ENCODE data around the gene SLC35B2. TPM values are rescaled to one million over a fixed set of nuclear protein-coding genes. Genes with fewer than 3 reads are reported as not detected.

Gene SLC35B2
- total RNA-seq, 1 experiment from 2014 or later = 127 TPM

DNA sequence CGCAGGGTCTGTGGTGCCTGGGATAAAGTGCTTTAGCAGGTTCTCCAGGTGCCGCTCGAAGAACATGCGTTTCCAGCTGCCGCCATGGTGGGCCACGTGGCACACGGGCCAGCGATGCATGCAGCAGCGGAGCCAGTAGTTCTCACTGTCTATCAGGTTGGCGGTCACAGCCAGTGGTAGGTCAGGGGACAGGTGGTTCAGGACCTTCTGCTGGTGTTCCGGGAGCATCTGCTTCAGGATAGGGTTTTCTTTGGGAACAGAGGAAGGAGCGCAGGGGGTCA, 28.9 kb upstream of the SLC35B2 start:
- no peak for DNase-seq (ENCODE audit: low read depth)

- DNase-seq (ENCODE audit: low read depth) = no peak
Measured at GRCh38 chr6:44285552-44286284, 28.4 kb upstream of the SLC35B2 start.

DNA sequence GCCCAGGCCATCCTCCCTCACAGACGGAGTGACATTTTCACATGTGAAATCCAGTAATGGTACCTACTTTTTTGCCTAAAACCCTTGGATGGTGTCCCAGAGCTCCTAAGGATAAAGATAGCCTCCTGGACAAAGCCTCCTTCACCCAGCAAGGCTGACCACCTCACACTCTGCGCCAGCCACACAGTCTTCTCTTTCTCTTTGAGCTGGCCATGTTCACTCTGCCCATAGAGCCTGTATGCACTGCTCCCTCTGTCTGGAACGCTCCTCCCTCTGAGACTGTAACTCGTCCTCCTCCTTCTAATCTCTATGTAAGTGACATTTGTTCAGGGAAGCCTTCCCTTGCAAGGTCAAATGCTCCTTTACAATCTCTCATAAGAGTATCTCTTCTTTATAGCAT, 27.5 kb upstream of the SLC35B2 start:
- no peak for DNase-seq (ENCODE audit: low read depth)

GRCh38 chr6:44284121-44284520, 26.8 kb upstream of the SLC35B2 start:
- no peak for DNase-seq (ENCODE audit: low read depth)

GRCh38 chr6:44278774-44279697, 21.7 kb upstream of the SLC35B2 start:
- peak; percentile 43 for DNase-seq (ENCODE audit: low read depth)

GRCh38 chr6:44278315-44278714, 21.0 kb upstream of the SLC35B2 start:
- no peak for DNase-seq (ENCODE audit: low read depth)

DNA sequence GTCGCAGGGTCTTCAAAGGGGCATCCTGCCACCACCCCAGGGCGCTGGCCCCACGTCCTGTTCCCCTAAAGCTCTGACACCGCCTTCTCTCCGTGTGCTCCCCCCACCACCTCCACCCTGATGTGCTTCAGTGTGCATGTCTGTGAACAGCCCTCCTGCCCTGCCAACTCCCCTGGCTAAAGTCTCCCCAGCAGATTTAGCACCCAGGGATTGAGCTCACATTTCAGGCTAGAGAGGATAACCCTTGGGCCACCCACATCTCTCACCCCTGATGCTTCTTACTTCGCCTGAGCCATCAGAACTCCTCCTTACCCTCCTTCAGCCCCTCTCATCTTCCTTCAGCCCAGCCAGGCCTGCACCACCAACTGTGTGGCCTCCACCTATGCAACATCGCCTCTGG, 20.4 kb upstream of the SLC35B2 start:
- DNase-seq (ENCODE audit: low read depth) = no peak

DNA sequence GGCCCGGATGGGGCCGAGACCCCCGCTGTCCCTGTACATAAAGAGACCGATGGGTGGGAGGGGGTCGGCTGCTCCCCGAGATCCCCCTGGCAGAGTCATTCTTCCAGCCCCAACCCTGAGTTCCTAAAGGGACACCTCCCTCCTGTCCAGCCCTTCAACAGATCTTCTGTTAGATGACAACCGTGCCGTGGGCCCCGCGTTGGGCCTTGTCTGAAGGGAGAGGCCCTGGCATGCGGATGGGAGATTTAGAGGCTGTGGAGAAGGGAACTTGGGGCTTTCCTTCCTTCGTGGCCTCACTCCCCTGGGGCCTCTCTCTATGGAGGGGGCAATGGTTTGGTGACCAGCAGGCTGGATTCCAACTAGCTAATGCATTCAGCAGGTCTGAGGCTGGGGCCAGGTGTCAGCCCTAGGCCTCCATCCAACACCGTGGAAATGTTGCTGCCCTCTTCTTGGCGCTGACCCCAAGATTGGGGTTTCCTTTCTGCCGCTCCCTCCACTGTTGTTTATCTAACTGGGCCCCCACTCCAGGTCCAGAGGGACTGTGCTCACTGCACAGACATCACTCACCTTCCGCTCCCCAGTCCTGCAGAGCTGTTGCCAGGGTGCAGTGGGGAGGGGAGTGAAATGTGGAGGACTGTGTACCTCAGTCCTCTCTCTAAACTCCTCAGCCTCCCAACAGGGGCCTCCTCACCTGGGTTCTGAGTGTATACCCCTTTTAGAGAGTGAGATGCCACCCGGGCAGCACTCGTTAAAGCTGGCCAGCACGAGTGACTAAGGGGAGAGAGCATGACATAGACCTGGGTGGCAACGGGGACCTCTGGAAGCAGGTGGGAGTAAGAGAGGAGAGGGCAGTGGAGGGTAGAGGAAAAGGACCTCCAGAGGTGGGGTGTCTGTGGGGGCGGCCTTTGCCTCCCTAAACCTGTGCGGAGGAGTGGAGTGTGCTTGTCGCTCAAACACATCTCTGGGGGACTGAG, 19.6 kb upstream of the SLC35B2 start:
- DNase-seq (ENCODE audit: low read depth) = no peak

DNA sequence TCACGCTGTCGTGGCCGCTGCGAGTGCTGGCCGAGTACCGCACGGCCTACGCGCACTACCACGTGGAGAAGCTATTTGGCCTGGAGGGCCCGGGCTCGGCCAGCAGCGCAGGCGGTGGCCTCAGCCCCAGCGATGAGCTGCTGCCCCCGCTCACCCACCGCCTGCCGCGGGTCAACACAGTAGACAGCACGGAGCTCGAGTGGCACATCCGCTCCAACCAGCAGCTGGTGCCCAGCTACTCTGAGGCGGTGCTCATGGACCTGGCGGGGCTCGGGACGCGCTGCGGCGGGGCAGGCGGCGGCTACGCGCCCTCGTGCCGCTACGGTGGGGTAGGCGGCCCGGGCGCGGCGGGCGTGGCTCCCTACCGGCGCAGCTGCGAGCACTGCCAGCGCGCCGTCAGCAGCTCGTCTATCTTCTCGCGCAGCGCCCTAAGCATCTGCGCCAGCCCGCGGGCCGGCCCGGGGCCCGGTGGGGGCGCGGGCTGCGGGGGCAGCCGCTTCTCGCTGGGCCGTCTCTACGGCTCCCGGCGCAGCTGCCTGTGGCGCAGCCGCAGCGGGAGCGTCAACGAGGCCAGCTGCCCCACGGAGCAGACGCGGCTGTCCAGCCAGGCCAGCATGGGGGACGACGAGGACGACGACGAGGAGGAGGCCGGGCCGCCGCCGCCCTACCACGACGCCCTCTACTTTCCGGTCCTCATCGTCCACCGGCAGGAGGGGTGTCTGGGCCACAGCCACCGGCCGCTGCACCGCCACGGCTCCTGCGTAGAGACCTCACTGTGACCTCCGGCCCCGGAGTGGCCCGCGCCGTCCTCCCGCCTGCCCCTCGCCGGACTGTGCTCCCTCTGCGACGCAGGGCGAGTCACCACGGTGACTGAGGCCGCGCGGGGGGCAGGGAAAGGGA, 18.7 kb upstream of the SLC35B2 start:
- DNase-seq (ENCODE audit: low read depth) = no peak

DNA sequence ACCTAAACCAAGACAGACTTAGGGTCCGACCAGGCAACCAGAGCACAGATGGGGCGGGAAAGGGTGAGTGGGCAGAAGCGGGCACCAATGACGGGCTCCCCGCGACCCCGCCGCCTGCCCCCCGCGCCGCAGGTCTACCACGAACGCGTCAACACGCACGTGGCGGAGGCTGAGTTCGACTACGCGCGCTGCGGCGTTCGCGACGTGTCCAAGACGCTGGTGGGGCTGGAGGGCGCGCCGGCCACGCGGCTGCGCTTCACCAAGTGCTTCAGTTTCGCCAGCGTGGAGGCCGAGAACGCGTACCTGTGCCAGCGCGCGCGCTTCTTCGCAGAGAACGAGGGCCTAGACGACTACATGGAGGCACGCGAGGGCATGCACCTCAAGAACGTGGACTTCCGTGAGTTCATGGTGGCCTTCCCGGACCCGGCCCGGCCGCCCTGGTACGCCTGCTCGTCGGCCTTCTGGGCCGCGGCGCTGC, 18.0 kb upstream of the SLC35B2 start:
- DNase-seq (ENCODE audit: low read depth) = no peak

- DNase-seq (ENCODE audit: low read depth) = no peak
Measured at GRCh38 chr6:44273617-44274016, 16.3 kb upstream of the SLC35B2 start.

DNA sequence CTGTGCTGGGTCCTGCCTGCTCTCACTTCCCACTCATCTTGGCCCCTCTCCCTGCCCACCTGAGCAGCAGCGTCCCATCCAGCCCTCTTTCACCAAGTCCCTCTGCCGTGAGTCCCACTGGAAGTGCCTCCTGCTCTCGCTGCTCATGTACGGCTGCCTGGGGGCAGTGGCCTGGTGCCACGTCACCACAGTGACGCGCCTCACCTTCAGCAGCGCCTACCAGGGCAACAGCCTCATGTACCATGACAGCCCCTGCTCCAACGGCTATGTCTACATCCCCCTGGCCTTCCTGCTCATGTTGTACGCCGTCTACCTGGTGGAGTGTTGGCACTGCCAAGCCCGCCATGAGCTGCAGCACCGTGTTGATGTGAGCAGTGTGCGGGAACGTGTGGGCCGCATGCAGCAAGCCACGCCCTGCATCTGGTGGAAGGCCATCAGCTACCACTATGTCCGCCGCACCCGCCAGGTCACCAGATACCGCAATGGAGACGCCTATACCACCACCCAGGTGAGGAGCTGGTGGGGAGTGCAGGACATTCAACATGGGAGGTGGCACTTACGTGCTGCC, 15.8 kb upstream of the SLC35B2 start:
- no peak for DNase-seq (ENCODE audit: low read depth)

GRCh38 chr6:44272529-44272928, 15.2 kb upstream of the SLC35B2 start:
- DNase-seq (ENCODE audit: low read depth) = no peak

DNA sequence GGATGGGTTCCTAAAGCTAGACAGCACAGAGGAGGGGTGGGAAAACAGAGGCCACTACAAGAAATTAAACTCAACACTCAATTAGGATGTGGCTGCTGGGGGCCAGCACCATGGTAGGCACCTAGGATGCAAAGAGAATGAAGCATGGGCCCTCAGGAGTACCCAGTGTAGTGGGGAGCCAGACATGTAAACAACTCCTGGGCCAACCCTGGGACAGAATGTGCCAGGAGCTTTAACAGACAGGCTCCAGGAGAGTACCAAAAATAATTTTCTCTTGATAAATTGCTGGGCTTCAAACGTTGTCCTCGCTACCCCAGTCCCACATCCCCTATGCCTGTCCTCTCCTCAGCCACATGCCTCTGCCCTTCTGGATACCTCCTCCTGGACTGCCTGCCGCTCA, 14.6 kb upstream of the SLC35B2 start:
- no peak for DNase-seq (ENCODE audit: low read depth)

DNA sequence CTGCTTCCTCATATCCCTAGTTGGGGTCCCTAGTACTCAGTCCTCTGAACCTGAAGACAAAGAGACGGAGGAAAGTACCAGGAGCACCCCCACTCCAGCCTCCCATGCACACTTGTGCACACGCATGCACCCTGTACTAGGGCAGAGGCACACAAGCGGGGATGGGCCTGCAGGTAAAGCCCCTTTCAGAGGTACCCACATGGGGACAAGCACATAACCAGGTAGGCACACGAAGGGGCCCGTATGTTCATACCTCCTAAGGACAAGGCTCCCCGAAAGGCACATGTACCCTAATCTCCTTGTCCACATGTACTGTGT, 14.0 kb upstream of the SLC35B2 start:
- no peak for DNase-seq (ENCODE audit: low read depth)

GRCh38 chr6:44270526-44271405, 13.4 kb upstream of the SLC35B2 start:
- no peak for DNase-seq (ENCODE audit: low read depth)

- DNase-seq (ENCODE audit: low read depth) = no peak
Measured at GRCh38 chr6:44269921-44270525, 12.7 kb upstream of the SLC35B2 start, which contains the start of gene TMEM151B. TMEM151B (plus strand) TSS chr6:44270450; CDS start chr6:44270743, 293 bp downstream.

DNA sequence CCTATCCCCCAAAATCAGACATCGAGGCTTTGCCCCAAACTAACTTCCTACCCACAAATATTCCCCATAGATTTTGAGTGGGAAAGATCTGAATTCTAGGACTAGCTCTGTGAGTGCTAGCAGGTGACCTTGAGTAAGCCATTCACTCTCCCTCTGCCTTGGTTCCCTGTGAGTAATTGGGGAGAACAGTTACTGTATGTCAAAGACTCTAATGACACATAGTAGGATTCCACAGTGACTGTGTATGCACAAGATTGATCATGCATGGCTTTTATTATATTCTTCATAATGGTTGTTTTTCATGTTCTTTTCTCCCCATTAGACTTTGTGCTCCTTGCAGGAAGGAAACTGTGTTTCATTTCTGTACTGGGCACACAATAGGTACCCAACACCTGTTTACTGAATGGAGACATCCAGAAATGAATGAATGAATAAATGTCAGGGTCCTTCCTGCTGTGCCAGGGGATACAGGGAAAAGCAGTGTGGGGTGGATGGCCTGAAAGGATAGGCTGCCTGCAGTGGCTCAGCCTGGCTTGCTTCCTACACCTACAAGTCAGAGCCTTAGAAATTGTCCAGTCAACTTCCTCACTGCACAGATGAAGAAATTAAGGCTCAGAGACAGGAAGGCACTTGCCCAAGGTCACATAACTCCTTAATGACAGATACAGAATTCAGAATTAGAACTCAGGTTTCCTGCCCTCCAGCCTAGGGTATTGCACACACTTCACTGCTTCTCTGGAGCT, 12.0 kb upstream of the SLC35B2 start:
- DNase-seq (ENCODE audit: low read depth) = no peak

All from HT1080 (cell line).